LNCaP clone FGC (cell line): Measurements from ENCODE around the gene PPP1R27.

ENCODE experiments used
- DNase-seq: peaks from one replicate; pipeline ENCODE4 v3.0.0-alpha.2; 2011; ENCODE audit warnings: low read depth
- H3K4me3 ChIP-seq: 2 replicates; pipeline ENCODE4 v1.5.1; 2011; ENCODE audit warnings: mild to moderate bottlenecking, low read depth, low read length, control low read depth
- TF ChIP-seq, protein P1 (sequence below): IDR thresholded peaks from 2 replicates; pipeline ENCODE4 v1.5.1; 2012; ENCODE audit warnings: mild to moderate bottlenecking; ENCODE audit not compliant: control insufficient read depth, insufficient read depth; ENCODE audit errors: extremely low read depth

PPP1R27 gene

DNA sequence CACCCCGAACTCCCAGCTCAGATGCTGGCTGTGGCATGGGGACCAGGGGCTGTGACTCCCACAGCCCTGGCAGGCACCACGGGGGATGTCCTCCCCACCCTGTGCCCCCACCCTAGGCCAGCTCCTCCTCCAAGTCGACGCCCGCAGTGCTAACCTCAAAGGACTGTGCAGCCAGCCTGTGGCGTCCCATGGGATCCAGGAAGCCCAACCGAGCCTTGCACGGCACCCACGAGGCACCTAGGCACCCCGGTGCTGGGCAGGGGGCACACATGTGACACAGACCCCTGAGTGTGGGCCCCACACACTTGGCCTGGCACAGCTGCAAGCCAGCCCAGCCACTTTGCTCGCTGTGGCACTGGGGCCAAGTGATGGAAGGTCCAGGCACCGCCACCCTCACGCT, 27.0 kb downstream of the PPP1R27 start:
- no peak overlapping the region for H3K4me3 ChIP-seq
- DNase-seq: no peak
- TF ChIP-seq, protein P1, sequence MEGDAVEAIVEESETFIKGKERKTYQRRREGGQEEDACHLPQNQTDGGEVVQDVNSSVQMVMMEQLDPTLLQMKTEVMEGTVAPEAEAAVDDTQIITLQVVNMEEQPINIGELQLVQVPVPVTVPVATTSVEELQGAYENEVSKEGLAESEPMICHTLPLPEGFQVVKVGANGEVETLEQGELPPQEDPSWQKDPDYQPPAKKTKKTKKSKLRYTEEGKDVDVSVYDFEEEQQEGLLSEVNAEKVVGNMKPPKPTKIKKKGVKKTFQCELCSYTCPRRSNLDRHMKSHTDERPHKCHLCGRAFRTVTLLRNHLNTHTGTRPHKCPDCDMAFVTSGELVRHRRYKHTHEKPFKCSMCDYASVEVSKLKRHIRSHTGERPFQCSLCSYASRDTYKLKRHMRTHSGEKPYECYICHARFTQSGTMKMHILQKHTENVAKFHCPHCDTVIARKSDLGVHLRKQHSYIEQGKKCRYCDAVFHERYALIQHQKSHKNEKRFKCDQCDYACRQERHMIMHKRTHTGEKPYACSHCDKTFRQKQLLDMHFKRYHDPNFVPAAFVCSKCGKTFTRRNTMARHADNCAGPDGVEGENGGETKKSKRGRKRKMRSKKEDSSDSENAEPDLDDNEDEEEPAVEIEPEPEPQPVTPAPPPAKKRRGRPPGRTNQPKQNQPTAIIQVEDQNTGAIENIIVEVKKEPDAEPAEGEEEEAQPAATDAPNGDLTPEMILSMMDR: no peak

DNA sequence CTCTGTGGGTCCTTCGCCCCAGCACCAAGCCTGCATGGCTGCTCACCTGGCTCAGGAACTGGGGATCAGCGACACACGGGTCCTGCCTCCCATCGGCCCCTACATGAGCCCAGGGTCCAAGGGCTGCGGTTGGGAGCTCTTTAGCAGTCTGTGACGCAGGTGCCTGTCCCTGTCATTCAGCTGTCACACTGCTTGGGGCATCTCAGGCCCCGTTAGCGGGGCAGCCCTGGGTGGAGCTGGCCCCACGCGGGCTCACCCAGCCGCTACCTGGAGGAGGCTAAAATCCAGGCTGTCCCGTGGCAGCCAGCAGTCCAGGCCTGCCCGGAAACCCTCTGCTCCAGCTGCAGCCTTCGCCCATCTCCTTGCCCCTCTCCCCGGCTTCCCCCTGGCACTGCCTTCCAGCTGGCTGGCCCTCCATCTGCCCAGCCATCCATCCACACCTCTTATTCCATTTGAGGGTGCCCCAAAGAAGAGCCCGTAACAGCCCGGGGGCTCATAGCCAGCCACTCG, 27.6 kb downstream of the PPP1R27 start:
- H3K4me3 ChIP-seq: no peak overlapping the region
- no peak for DNase-seq
- TF ChIP-seq, protein P1: no peak

DNA sequence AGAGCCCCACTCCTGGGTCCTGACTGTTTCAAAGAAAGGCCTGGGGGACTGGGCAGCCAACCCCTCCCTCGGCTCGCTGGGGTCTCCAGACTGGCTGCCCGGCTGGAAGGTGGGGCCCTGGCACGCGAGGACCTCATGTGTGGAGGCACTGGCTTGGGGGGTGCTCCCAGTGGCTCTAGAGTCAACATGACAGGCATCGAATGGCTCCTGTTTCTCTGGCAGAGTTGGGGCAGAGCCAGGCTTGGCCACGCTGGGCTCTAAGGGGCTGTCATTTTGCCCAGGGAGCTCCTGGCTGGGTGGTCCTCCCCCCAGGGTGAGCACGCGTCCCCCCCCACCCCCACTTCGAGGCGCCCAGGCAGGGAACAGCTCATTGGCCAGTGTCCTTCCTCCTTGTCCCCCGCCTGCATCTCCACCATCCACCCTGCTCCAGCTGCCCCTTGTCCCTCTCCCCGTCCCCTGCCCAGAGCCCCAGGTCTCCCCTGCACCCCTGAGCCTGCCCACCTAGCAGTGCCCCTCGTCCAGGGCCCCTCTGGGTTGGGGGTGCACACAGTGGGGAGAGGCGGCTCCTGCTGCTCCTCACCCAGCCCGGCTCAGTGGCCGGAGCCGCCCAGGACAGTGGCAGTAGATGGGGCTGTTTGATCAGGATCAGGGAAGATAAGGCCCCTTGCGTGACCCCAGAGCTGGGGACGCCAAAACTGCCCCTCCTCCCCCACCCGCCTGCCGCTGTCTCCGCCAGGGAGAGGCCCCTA, 28.2 kb downstream of the PPP1R27 start:
- DNase-seq: no peak
- TF ChIP-seq, protein P1: no peak

DNA sequence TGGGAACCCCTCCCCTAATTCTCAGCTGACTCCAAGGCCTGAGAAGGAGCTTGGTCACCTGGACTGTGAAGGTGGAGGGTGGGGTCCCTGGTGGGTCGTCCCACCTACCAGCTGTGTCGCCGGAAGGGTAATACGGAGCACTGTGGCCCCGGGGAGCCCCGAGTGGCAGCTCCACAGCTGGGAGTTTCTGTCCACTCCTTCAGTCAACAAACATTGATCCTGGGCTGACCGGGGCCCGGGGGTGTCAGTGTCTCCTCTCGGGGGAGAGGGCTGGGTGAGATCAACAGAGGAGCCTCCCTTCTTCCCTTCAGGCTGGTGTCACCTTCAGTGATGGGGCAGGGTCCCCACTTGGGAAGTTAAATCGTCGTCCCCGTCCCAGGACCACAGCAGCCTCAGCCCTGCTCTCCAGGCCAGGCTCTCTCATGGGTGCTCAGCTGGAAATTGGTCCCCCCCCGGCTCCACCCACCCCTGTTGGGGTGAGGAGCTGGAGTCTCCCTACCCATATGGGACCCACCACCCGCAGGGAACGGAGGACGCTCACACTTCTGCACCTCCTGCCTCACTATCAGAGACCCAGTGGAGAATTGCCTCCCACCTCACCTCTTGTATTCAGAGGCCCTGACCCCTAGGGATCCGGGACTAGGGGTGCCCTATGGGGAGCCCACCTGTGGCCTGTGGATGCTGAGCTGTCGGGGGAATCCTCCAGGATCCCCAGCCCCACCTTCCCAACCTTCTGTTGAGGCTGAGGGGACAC, 29.0 kb downstream of the PPP1R27 start:
- no peak overlapping the region for H3K4me3 ChIP-seq
- no peak for DNase-seq
- TF ChIP-seq, protein P1: no peak

More for the DNA sequence above, 28.2 kb downstream of the PPP1R27 start:
- H3K4me3 ChIP-seq: no peak overlapping the region

DNA sequence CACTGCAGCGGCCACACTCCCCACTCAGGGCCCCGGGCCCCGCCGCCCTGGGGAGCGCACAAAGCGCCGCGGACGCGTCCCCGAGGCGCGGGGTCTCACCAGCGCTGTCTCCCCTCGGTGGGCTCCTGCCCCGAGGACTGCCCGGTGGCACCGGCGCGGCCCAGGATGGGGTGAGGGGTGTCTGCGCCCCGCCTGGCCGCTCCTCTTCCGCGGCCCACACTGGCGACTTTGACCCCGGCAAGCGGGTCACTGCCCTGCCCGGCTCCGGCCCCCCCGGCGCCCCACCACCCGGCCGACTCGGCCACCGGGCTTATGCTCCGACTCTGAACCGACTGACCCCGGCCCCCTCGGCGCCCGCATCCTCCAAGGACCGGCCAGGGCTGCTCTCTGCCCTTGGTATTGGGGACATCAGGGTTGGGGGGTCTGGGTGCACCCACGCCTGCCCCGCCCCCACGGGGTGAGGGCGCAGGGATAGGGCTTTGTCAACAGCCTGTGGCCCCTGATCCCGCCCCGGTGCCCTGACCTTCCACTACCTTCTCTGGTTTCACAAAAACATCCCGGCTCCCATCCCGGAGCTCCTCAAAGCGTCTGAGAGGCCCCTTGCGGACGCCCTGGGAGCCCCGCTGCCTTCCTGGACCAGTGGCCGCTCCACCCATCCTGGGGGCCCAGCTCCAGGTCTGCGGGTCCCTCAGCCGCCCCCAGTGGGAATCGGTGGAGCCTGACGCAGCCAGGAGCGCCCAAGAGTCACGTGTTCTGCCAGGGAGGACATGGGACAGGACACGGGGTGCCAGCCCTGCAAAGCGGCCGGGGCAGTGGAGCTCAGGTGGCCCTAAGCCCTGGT, 30.1 kb downstream of the PPP1R27 start:
- H3K4me3 ChIP-seq: no peak overlapping the region
- no peak for DNase-seq
- TF ChIP-seq, protein P1: no peak

DNA sequence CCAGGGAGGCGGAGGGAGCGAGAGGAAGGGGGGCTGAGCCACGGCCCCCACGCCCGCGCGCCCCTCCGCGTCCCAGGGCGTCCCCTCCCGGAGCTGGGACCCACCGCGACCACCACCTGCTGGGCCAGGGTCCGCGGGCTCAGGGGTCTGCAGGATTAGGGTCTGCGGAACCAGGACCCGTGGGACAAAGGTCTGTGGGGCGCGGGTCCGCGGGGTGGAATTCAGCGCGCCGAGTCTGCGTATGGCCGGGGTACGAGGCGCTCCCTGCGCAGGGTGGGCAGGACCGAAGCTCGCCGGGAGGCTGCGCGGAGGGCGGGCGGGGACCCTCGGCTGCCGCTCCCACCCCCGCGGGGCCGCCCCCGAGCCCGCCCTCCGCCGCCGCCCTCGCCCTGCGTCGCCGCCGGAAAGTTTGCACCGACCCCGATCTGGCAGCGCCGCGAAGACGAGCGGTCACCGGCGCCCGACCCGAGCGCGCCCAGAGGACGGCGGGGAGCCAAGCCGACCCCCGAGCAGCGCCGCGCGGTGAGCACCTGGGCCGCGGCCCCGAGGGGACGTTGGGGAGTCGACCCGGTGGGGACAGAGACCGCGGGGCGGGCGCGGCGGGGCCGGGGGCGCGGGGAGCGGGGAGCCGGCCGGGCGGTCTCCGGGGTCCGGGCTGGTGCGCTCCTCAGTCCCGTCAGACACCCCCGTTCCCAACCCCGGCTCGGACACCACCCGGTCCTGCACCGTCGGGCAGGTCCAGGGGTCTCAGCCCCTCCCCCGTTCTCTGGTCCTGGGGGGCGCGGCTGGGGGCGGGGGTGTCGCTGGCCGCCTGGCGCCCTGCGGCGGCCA, 30.9 kb downstream of the PPP1R27 start, which contains the start of gene GCGR:
Gene GCGR (plus strand): TSS at position 423 of the 831 bp plus-strand sequence. CDS start 4,869 bp downstream, outside the sequence.
- TF ChIP-seq, protein P1: no peak
- H3K4me3 ChIP-seq: no peak within 1 kb of the TSS
- no peak for DNase-seq
